ENCODE results near the gene UBE2QL1. TPM values are rescaled to one million over a fixed set of nuclear protein-coding genes. Genes with fewer than 3 reads are reported as not detected.
"Not testable (repeated sequence)": the region's sequence is repeated elsewhere in the genome, so short reads cannot be mapped to it uniquely, and the experiment has no call there.

Gene UBE2QL1
- total RNA-seq, 1 donor from 2014 or later = not detected

GRCh38 chr5:6495433-6496206 is 47.0 kb downstream of the UBE2QL1 start:
- intact Hi-C loops (cut with micrococcal nuclease) = loop anchor here (1.0 to 10.0 kb wide), 5 partner anchors 89 to 1359 kb away; partner anchors contain the start of genes CFAP90, MED10 and TENT4A

- intact Hi-C loops (cut with micrococcal nuclease) = loop anchor here (1.0 to 10.0 kb wide), 5 partner anchors 89 to 1359 kb away; partner anchors contain the start of genes CFAP90, MED10 and TENT4A
These were observed 47.5 kb downstream of the UBE2QL1 start for GRCh38 chr5:6496207-6496584.

- intact Hi-C loops (cut with micrococcal nuclease) = loop anchor here (1.0 to 10.0 kb wide), 5 partner anchors 88 to 1358 kb away; partner anchors contain the start of genes CFAP90, MED10 and TENT4A
These were observed 48.0 kb downstream of the UBE2QL1 start for GRCh38 chr5:6496636-6497035.

- intact Hi-C loops (cut with micrococcal nuclease) = loop anchor here (2.0 to 10.0 kb wide), 4 partner anchors 88 to 1358 kb away; partner anchors contain the start of genes CFAP90 and TENT4A
These were observed 48.6 kb downstream of the UBE2QL1 start for GRCh38 chr5:6497262-6497661.

DNA sequence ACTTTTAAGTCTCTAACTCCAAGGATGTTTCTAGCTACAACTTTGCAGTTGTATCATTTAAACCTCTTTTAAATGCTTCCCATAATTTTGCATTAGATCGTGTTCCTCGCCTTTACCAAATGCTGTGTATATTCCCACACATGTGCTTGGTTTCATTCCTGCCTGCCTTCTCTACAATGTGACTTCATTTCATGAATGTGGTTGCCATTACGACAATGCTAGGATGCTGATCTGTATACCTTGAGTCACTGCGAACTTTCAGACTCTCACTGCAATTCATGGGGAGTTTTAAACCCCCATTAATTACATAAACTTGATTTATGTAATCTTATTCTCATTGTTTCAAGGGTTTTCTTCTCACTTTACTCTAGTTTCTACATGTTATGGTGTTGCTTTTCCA is 50.3 kb downstream of the UBE2QL1 start:
- intact Hi-C loops (cut with micrococcal nuclease) = loop anchor here (10.0 kb wide), 3 partner anchors 86 to 1356 kb away; partner anchors contain the start of genes CFAP90 and TENT4A

DNA sequence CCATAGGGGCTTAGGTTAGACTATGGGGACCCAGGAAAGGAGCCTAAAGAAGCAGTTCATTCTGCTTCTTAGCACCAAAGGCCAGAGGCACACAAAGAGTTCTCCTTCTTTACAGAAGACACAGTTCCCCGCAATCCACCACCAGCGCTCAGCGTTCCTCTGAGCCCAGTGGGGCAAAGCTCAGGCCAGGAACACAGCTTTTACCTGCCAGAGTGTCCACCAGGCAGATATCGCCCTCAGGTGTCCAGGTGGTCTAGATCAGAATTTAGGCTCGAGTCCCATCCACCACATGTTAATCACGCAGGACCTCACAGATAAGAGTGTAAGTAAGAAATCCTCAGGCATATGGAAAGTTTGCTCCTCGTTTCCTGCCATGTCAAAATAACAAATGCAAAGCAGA is 53.0 kb downstream of the UBE2QL1 start:
- intact Hi-C loops (cut with micrococcal nuclease) = no loop called here

DNA sequence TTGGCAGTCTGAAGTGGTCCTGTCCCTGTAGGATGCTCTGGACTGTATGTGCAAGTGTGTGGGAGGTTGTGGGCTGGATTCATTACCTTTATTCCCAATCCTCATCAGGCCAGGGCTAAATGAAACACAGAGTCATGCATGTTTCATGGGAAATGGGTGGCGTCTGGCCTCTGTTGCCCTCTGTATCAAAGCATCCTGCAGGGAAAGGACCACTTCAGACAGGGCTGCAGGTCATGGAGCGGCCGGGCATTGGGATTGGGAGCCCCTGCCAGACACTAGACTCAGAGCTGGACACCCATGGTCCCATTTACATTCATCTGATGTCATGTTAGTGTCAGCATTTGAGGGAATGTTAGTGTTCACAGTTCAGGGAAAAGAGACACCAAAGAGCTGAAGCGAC is 53.8 kb downstream of the UBE2QL1 start:
- intact Hi-C loops (cut with micrococcal nuclease) = no loop called here

- intact Hi-C loops (cut with micrococcal nuclease) = no loop called here
These were observed 54.7 kb downstream of the UBE2QL1 start for GRCh38 chr5:6503342-6503741.

GRCh38 chr5:6504677-6505415 is 56.2 kb downstream of the UBE2QL1 start:
- intact Hi-C loops (cut with micrococcal nuclease) = no loop called here

DNA sequence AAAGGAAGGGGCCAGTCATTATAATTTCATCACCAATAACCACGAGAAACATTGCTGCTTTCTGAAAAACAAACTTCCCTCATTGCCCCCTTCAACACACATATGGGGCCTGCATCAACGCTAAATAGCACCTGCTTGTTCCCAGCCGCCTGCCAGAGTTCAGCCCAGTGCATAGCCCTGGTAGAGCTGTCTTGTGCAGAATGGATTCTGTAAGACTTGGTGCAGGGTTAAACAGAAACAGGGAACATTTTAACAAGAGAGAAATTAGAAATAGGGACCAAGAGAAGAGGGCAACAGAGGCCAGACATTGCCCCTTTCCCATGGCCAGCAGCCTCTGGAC is 56.7 kb downstream of the UBE2QL1 start:
- intact Hi-C loops (cut with micrococcal nuclease) = no loop called here

GRCh38 chr5:6505783-6506557 is 57.3 kb downstream of the UBE2QL1 start:
- intact Hi-C loops (cut with micrococcal nuclease) = no loop called here

GRCh38 chr5:6506611-6507010 is 58.0 kb downstream of the UBE2QL1 start:
- intact Hi-C loops (cut with micrococcal nuclease) = no loop called here

DNA sequence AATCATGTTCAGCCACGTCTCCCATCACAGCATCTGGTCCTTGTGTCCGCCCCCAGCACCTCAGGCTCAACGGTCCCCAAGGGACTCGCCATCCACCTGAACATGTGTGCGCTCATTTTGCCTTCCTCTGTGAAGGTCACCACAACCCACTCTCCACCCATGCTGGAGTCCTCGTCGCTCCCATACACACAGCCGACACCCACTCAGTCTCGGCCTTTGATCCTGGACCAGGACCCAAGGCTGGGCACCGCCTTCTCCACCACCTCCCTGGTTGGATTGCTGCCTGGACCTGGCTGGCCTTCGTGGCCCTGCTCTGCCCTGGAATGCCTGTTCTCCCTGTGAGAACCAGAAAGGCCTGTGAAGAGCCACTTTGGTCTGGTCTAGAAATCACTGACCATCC is 60.3 kb downstream of the UBE2QL1 start:
- intact Hi-C loops (cut with micrococcal nuclease) = no loop called here

DNA sequence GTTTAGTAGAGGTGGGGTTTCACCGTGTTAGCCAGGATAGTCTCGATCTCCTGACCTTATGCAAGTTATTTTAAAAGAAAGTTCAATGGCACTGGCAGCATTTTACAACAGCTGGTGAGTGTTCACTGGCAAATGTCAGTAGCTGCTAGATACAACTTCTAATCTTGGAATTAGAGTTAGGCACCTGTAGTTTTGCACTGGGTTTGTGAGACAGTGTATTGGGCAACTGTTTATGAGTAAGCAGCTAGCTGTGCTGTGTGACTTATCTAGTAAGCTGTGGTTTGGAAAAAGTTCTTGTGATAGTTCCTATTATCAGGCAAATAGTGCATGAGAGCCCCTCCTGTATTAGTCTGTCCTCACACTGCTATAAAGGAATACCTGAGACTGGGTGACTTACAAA is 61.5 kb downstream of the UBE2QL1 start:
- intact Hi-C loops (cut with micrococcal nuclease) = no loop called here

DNA sequence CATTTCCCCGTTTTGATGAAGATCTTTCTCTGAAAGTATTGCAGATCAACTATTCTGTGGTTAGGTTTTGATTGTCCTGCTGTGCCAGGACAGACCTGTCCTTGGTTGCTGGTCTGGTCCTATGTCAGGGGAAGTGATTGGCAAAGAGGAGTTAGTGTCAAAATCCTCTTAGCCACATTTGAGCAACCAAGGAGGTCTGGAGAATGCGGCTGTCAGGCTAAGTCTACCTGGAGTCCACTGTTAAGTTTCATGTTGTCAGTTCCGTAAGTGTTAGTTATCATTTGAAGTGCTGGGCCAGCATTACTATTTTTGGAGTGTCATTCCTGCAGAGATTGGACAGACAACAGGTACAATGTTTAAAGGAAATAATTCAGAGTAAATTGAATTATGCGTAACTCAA is 62.3 kb downstream of the UBE2QL1 start:
- intact Hi-C loops (cut with micrococcal nuclease) = no loop called here

DNA sequence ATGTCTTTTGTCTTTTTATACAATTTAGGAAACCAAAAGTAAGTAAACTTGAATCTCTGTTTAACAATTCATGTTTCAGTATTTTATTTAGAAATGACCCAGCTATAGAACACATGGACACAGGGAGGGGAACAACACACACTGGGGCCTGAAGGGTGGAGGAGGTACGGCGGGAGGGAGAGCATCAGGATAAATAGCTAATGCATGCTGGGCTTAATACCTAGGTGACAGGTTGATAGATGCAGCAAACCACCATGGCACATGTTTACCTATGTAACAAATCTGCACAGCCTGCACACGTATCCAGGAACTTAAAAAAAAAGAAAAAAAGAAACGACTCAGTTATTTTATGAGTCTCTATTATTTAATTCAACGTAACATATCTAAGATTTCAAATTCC is 67.2 kb downstream of the UBE2QL1 start:
- intact Hi-C loops (cut with micrococcal nuclease) = not testable (repeated sequence)

- intact Hi-C loops (cut with micrococcal nuclease) = no loop called here
These were observed 68.2 kb downstream of the UBE2QL1 start for GRCh38 chr5:6516823-6517222.

DNA sequence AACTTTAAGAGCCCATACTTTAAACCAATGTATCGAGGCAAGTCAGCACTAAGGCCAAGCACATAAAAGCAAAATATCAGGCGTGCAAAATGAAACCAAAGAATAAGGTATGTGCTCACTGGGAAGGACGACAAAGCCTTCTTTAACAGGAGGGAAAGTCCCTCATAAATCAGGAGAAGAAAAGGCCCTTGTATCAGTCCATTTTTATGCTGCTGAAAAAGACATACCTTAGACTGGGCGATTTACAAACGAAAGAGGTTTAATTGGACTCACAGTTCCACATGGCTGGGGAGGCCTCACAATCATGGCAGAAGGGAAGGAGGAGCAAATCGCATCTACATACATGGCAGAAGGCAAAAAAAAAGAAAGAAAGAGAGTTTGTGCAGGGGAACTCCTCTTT is 68.9 kb downstream of the UBE2QL1 start:
- intact Hi-C loops (cut with micrococcal nuclease) = no loop called here

GRCh38 chr5:6518298-6519057 is 69.8 kb downstream of the UBE2QL1 start:
- intact Hi-C loops (cut with micrococcal nuclease) = no loop called here

DNA sequence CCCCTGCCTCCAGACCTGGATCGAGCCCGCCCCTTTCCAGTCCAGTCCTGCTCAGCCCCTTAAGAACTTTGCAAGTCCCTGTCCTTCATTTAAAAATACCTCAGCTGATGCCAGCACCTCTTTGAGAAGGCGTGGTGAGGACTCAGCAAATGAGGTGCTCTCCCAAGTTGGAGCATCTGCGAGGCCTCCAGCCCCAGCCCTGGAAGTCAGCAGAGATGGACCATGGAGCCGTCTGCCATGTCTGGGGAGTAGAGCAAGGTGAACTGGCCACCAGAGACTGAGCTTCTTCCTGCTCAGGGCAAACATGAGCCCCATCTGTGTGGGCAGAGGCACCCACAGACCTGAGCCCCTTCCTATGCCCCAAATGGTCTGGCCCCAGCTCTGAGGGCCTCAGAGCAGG is 71.5 kb downstream of the UBE2QL1 start:
- intact Hi-C loops (cut with micrococcal nuclease) = no loop called here

- intact Hi-C loops (cut with micrococcal nuclease) = no loop called here
These were observed 73.7 kb downstream of the UBE2QL1 start for GRCh38 chr5:6522331-6522730.

All from T-helper 2 cell treated with Interferon-gamma antibody and Interleukin-4, amounts not matched to agents 100 ng/mL and 5 ng/mL, for 36 hours (primary cell).